Endothelial cell of umbilical vein (primary cell): ENCODE results near the gene RPL31. TPM values are rescaled to one million over a fixed set of nuclear protein-coding genes. Genes with fewer than 3 reads are reported as not detected.

Experiments used
- BruUV-seq: library from RNA; stranded (reverse); fragments of 400-500 nt; replicated peaks from 2 replicates; lab custom pipeline; 2021; lab: Mats Ljungman, UMichigan
- CTCF ChIA-PET: fragments of 300-600, 350-600 bp; sonication (Branson Sonifier 250); formaldehyde crosslinking; loops from one replicate; lab custom pipeline; 2021; ENCODE audit warnings: antibody characterized with exemption, inconsistent platforms; lab: Charles Lee
- POLR2A ChIA-PET: fragments of 300-600, 350-600 bp; sonication (Branson Sonifier 250); formaldehyde crosslinking; loops from one replicate; lab custom pipeline; 2021; ENCODE audit warnings: antibody characterized with exemption, inconsistent platforms; lab: Charles Lee
- DNase-seq: peaks from one replicate; pipeline ENCODE4 v3.0.0-alpha.2; 2011; ENCODE audit warnings: low read depth, low spot score
- FAIRE-seq: peaks from 2 replicates; lab custom pipeline; 2011; peaks lifted over from hg19 to GRCh38; lab: Jason Lieb, UNC
- H2AFZ ChIP-seq: 2 replicates; pipeline ENCODE4 v1.6.0; 2012; ENCODE audit warnings: low read depth, low read length, control low read depth, inconsistent platforms
- H3K27ac ChIP-seq: 2 replicates; pipeline ENCODE4 v1.5.1; 2011; ENCODE audit warnings: low read depth, mild to moderate bottlenecking, control low read depth, low read length, moderate library complexity; ENCODE audit not compliant: insufficient read depth
- H3K27me3 ChIP-seq, 2 experiments: 2 replicates each; pipeline versions ENCODE4 v1.6.0 to v1.6.1; 2011; ENCODE audit warnings: low read length in 2 of 2, mixed read lengths in 1 of 2; ENCODE audit not compliant: control insufficient read depth in 2 of 2, insufficient read depth in 2 of 2
- H3K36me3 ChIP-seq, 2 experiments: 2 replicates in 1 of 2; 3 replicates in 1 of 2; pipeline ENCODE4 v1.5.1; 2011; ENCODE audit warnings: low read length in 2 of 2, mild to moderate bottlenecking in 1 of 2, moderate library complexity in 1 of 2; ENCODE audit not compliant: control insufficient read depth in 2 of 2, insufficient read depth in 2 of 2; ENCODE audit errors: extremely low read depth in 1 of 2
- H3K4me1 ChIP-seq: 3 replicates; pipeline ENCODE4 v1.5.1; 2011; ENCODE audit warnings: mild to moderate bottlenecking, low read length; ENCODE audit not compliant: control insufficient read depth, insufficient read depth; ENCODE audit errors: extremely low read depth
- H3K4me2 ChIP-seq: 2 replicates; pipeline ENCODE4 v1.6.1; 2011; ENCODE audit warnings: low read length, control low read depth, mixed read lengths; ENCODE audit not compliant: insufficient read depth
- H3K4me3 ChIP-seq, 3 experiments: fragments of 200-600 bp in 1 of 3; sonication (generic), shearing (Covaris generic) in 1 of 3; replicated peaks in 1 of 3; 2 replicates each; pipeline ENCODE4 v1.5.1; 2011 to 2016; ENCODE audit warnings: control low read depth in 3 of 3, low read length in 3 of 3, mild to moderate bottlenecking in 2 of 3, inconsistent platforms in 1 of 3, low read depth in 1 of 3, moderate library complexity in 1 of 3; ENCODE audit not compliant: insufficient read depth in 1 of 3
- H3K79me2 ChIP-seq: 2 replicates; pipeline ENCODE4 v1.6.0; 2012; ENCODE audit warnings: low read length, inconsistent platforms; ENCODE audit not compliant: control insufficient read depth, insufficient read depth
- H3K9ac ChIP-seq: replicated peaks from 2 replicates; pipeline ENCODE3; 2011; ENCODE audit warnings: low read length, control low read depth; ENCODE audit not compliant: insufficient read depth; ENCODE audit errors: extremely low read depth
- H3K9me1 ChIP-seq: replicated peaks from 3 replicates; pipeline ENCODE4 v1.6.0; 2011; ENCODE audit warnings: mild to moderate bottlenecking, low read length; ENCODE audit not compliant: control insufficient read depth, insufficient read depth; ENCODE audit errors: extremely low read depth
- H3K9me3 ChIP-seq: replicated peaks from 2 replicates; pipeline ENCODE4 v1.5.1; 2012; ENCODE audit warnings: low read length, inconsistent platforms; ENCODE audit not compliant: control insufficient read depth, insufficient read depth
- H4K20me1 ChIP-seq: replicated peaks from 2 replicates; pipeline ENCODE3; 2011; ENCODE audit warnings: mild to moderate bottlenecking, low read length; ENCODE audit not compliant: control insufficient read depth, insufficient read depth; ENCODE audit errors: extremely low read depth
- EZH2 ChIP-seq: IDR thresholded peaks from 2 replicates; pipeline ENCODE4 v1.6.1; 2012; ENCODE audit warnings: borderline replicate concordance, low read depth, mild to moderate bottlenecking, moderate library complexity, low read length, inconsistent platforms; ENCODE audit not compliant: severe bottlenecking
- FOS ChIP-seq: IDR thresholded peaks from 2 replicates; pipeline ENCODE4 v1.6.1; 2011; ENCODE audit warnings: mild to moderate bottlenecking, low read length, moderate library complexity, borderline replicate concordance; ENCODE audit not compliant: insufficient read depth
- GATA2 ChIP-seq: IDR thresholded peaks from 2 replicates; pipeline ENCODE4 v1.7.0; 2011; ENCODE audit warnings: low read depth, mild to moderate bottlenecking, moderate library complexity, mixed read lengths, low read length; ENCODE audit not compliant: insufficient read length, insufficient read depth
- JUN ChIP-seq: IDR thresholded peaks from 2 replicates; pipeline ENCODE4 v1.6.1; 2011; ENCODE audit warnings: borderline replicate concordance, low read depth; ENCODE audit not compliant: insufficient read length, insufficient read depth
- MYC ChIP-seq: IDR thresholded peaks from one replicate; pipeline ENCODE4 v1.6.1; 2011; ENCODE audit warnings: mild to moderate bottlenecking, low read depth, low read length
- POLR2A ChIP-seq: IDR thresholded peaks from 2 replicates; pipeline ENCODE4 v1.6.1; 2012; ENCODE audit warnings: low read depth, mild to moderate bottlenecking, control low read depth, low read length
- POLR2AphosphoS5 ChIP-seq: IDR thresholded peaks from 2 replicates; pipeline ENCODE4 v1.6.1; 2012; ENCODE audit warnings: low read depth, mild to moderate bottlenecking, control low read depth, low read length, moderate library complexity; ENCODE audit not compliant: insufficient read depth
- dilution Hi-C: fragments of 300-500 bp; cut with MboI; formaldehyde crosslinking; loops from one replicate; pipeline ENCODE4 v1.15.0; 2019; ENCODE audit warnings: low sequenced_read_pairs; ENCODE audit not compliant: extremely low pct_ligation_motif_present
- intact Hi-C: fragments of 100-400 bp; cut with micrococcal nuclease; formaldehyde crosslinking; loops from one replicate; pipeline ENCODE4 v1.10.0; 2022
- polyA plus RNA-seq, 4 experiments: library from polyadenylated mRNA; depleted of rRNA in 3 of 4; stranded (reverse) in 3 of 4; unstranded in 1 of 4; fragments of >200 nt; gene quantifications; 2 replicates each; pipeline versions ENCODE4 v1.2.1 to v1.2.3, GENCODE V29; 2011 to 2012; ENCODE audit warnings: missing spikeins in 1 of 4
- total RNA-seq: library from RNA; stranded (reverse); gene quantifications from 2 replicates; pipeline ENCODE4 v1.2.3, GENCODE V29; 2021
- TF ChIP-seq, protein P1 (sequence below), 2 donors: IDR thresholded peaks; 1 replicate in 1 of 2; 2 replicates in 1 of 2; pipeline ENCODE4 v1.5.1; 2011; ENCODE audit warnings: low read length in 2 of 2, mild to moderate bottlenecking in 2 of 2, moderate library complexity in 2 of 2, control low read depth in 1 of 2, inconsistent platforms in 1 of 2, low read depth in 1 of 2; ENCODE audit not compliant: insufficient read depth in 1 of 2; ENCODE audit errors: extremely low read depth in 1 of 2
- TF ChIP-seq, protein P2 (sequence below): IDR thresholded peaks from 2 replicates; pipeline ENCODE4 v1.6.1; 2011; ENCODE audit not compliant: insufficient read depth, insufficient read length

The RPL31 gene
- total and polyA plus RNA-seq, 2 donors (not counting 3 experiments of a cell fraction or from before 2014, with no cell fraction given), result 1,137 to 1,355 TPM

DNA sequence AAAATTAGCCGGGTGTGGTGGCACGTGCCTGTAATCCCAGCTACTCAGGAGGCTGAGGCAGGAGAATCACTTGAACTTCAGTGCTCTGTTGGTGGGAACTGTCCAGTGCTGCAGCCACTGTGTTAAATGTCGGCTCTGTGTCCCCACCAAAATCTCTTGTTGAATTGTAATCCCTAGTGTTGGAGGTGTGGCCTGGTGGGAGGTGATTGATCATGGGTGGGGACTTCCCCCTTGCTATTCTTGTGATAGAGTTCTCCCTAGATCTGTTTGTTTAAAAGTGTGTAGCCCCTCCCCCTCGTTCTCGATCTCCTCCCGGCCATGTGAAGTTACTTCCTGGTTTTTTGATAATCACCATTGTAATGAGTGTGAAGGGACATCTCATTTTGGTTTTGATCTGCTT is 9.8 kb upstream of the RPL31 start:
- no peaks in the 10 kb centered on the region for H3K4me1 ChIP-seq
- no peak overlapping the region for H3K4me2 ChIP-seq
- H3K9ac ChIP-seq, result no peak overlapping the region
- H3K79me2 ChIP-seq, result no peaks in the 10 kb centered on the region
- no peak overlapping the region for H3K4me3 ChIP-seq
- peaks cover 2 to 31% of the 10 kb centered on the region in 2 experiments for H3K36me3 ChIP-seq
- H3K9me1 ChIP-seq, result no peaks in the 10 kb centered on the region
- DNase-seq (no peak), FAIRE-seq (no peak)
- no peak for TF ChIP-seq POLR2AphosphoS5
- no peak for TF ChIP-seq FOS
- TF ChIP-seq MYC, result no peak
- no peak for TF ChIP-seq POLR2A
- TF ChIP-seq, protein P1, sequence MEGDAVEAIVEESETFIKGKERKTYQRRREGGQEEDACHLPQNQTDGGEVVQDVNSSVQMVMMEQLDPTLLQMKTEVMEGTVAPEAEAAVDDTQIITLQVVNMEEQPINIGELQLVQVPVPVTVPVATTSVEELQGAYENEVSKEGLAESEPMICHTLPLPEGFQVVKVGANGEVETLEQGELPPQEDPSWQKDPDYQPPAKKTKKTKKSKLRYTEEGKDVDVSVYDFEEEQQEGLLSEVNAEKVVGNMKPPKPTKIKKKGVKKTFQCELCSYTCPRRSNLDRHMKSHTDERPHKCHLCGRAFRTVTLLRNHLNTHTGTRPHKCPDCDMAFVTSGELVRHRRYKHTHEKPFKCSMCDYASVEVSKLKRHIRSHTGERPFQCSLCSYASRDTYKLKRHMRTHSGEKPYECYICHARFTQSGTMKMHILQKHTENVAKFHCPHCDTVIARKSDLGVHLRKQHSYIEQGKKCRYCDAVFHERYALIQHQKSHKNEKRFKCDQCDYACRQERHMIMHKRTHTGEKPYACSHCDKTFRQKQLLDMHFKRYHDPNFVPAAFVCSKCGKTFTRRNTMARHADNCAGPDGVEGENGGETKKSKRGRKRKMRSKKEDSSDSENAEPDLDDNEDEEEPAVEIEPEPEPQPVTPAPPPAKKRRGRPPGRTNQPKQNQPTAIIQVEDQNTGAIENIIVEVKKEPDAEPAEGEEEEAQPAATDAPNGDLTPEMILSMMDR (IDR thresholded peaks at IDR 0.05; ENCODE audit: extremely low read depth in 1 of 2, insufficient read depth in 1 of 2, low read depth in 1 of 2, low read length in 2 of 2), result no peak
- TF ChIP-seq EZH2, result no peak
- TF ChIP-seq, protein P2, sequence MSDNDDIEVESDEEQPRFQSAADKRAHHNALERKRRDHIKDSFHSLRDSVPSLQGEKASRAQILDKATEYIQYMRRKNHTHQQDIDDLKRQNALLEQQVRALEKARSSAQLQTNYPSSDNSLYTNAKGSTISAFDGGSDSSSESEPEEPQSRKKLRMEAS, result no peak
- no peak for TF ChIP-seq GATA2
- TF ChIP-seq JUN, result no peak
- no TSS peak for BruUV-seq
- dilution Hi-C loops, result no loop called here
- H3K27me3 ChIP-seq, result no peaks in the 10 kb centered on the region
- ChIA-PET CTCF (no interaction called here), POLR2A (no interaction called here)
- H2AFZ ChIP-seq, result no peak overlapping the region
- H3K27ac ChIP-seq, result no peak overlapping the region
- H4K20me1 ChIP-seq, result no peaks in the 10 kb centered on the region
- intact Hi-C loops, result no loop called here
- no peaks in the 10 kb centered on the region for H3K9me3 ChIP-seq
